ENCODE results near the gene CCL23. TPM values are rescaled to one million over a fixed set of nuclear protein-coding genes. Genes with fewer than 3 reads are reported as not detected.

The CCL23 gene
- total RNA-seq, 1 experiment from 2014 or later: not detected

DNA sequence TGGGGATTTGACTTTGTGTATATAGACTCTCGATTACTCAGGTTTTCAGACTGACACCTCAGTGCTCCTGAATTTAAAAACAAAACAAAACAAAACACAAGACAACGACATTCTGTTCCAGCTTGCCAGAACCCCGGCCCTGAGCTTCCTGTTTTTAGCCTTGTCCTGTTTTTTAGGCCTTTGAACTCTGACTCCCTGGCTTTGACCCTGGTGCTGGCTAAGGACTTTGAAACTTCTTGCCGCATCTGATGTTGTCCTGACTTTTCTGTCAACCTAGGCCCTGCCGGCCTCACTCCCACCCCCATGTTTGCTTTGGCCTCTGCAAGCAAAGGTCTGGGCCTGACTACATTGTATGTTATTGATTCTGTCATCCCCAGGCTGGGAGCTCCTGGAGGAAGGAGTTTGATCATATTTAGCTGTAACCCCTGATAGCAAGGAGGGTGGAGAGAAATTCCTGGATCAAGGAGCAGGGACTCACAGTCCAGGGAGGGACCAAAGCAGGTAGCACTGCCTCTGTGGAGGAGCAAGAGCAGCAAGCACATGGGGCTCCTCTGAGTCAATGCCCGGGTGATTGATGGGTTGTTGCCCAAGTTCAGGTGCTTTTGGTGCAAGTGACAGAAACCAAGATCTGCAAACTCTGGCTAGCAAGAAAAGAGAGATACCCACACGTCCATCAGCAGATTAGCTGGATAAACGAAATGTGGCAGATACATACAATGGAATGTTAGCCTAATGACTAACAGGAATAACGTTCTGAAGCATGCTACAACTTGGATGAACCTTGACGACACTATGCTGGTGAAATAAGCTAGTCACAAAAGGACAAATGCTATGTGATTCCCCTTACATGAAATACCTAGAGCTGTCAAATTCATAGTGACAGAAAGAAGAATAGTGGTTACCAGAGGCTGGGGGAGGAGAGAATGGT is 44.2 kb downstream of the CCL23 start:
- H3K27me3 Mint-ChIP-seq (ENCODE audit: insufficient read depth, unreplicated experiment): no peaks in the 10 kb centered on the region
- H3K4me1 ChIP-seq: peaks cover 55% of the 10 kb centered on the region
- H3K9me3 Mint-ChIP-seq (ENCODE audit: unreplicated experiment): no peaks in the 10 kb centered on the region
- POLR2A ChIA-PET: interaction anchor here (0.7 kb wide), 1 partner anchor 61 kb away, joined by 3 read pairs; no protein-coding TSS in a partner anchor
- no peaks in the 10 kb centered on the region for H3K27me3 ChIP-seq (replicated peaks; ENCODE audit: control insufficient read depth, insufficient read depth, low read length)
- H3K27ac Mint-ChIP-seq (ENCODE audit: unreplicated experiment): peak overlapping the region; percentile 89
- peak; percentile 89 to 91 for DNase-seq
- no peaks in the 10 kb centered on the region for H3K36me3 Mint-ChIP-seq (ENCODE audit: insufficient read depth, unreplicated experiment)
- peaks cover 21% of the 10 kb centered on the region for H3K4me1 Mint-ChIP-seq (ENCODE audit: low read depth, unreplicated experiment)
- H3K9me3 ChIP-seq: no peaks in the 10 kb centered on the region
- no peaks in the 10 kb centered on the region for H3K36me3 ChIP-seq (ENCODE audit: control insufficient read depth, insufficient read depth, low read length)
- CTCF ChIA-PET: interaction anchor here (0.7 to 2.0 kb wide), 5 partner anchors 8 to 561 kb away, joined by 5 to 15 read pairs (median 8); partner anchors contain the start of genes MYO19 and PIGW
- H3K4me3 ChIP-seq (ENCODE audit: low read depth, low read length): no peak overlapping the region
- BruUV-seq (replicated peaks): no TSS peak
- intact Hi-C loops (cut with micrococcal nuclease; ENCODE audit: unreplicated experiment): loop anchor here (5.0 kb wide), 1 partner anchor 514 kb away; the partner anchor contains the start of gene ZNHIT3
- TF ChIP-seq, protein P1, sequence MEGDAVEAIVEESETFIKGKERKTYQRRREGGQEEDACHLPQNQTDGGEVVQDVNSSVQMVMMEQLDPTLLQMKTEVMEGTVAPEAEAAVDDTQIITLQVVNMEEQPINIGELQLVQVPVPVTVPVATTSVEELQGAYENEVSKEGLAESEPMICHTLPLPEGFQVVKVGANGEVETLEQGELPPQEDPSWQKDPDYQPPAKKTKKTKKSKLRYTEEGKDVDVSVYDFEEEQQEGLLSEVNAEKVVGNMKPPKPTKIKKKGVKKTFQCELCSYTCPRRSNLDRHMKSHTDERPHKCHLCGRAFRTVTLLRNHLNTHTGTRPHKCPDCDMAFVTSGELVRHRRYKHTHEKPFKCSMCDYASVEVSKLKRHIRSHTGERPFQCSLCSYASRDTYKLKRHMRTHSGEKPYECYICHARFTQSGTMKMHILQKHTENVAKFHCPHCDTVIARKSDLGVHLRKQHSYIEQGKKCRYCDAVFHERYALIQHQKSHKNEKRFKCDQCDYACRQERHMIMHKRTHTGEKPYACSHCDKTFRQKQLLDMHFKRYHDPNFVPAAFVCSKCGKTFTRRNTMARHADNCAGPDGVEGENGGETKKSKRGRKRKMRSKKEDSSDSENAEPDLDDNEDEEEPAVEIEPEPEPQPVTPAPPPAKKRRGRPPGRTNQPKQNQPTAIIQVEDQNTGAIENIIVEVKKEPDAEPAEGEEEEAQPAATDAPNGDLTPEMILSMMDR (IDR thresholded peaks at IDR 0.05; ENCODE audit: insufficient read depth in 1 of 2, low read depth in 1 of 2, low read length in 1 of 2, severe bottlenecking in 1 of 2, unreplicated experiment in 1 of 2): no peak
- peak overlapping the region; percentile 52 for H3K4me3 Mint-ChIP-seq (ENCODE audit: unreplicated experiment)

GRCh38 chr17:35972945-35973332 is 44.8 kb downstream of the CCL23 start:
- no peaks in the 10 kb centered on the region for H3K9me3 Mint-ChIP-seq (ENCODE audit: unreplicated experiment)
- Histone ChIP-seq H3K9me3 (no peaks in the 10 kb centered on the region), H3K4me1 (peaks cover 54% of the 10 kb centered on the region), H3K4me3 (ENCODE audit: low read depth, low read length) (no peak overlapping the region), H3K36me3 (ENCODE audit: control insufficient read depth, insufficient read depth, low read length) (no peaks in the 10 kb centered on the region), H3K27me3 (replicated peaks; ENCODE audit: control insufficient read depth, insufficient read depth, low read length) (no peaks in the 10 kb centered on the region)
- DNase-seq: peak in 1 of 2 experiments; percentile 41
- CTCF ChIA-PET: interaction anchor here (0.7 to 2.0 kb wide), 5 partner anchors 9 to 561 kb away, joined by 5 to 15 read pairs (median 8); partner anchors contain the start of genes MYO19 and PIGW
- no TSS peak for BruUV-seq (replicated peaks)
- POLR2A ChIA-PET: no interaction called here
- no peaks in the 10 kb centered on the region for H3K27me3 Mint-ChIP-seq (ENCODE audit: insufficient read depth, unreplicated experiment)
- intact Hi-C loops (cut with micrococcal nuclease; ENCODE audit: unreplicated experiment): loop anchor here (5.0 kb wide), 1 partner anchor 514 kb away; the partner anchor contains the start of gene ZNHIT3
- peak overlapping the region; percentile 52 for H3K4me3 Mint-ChIP-seq (ENCODE audit: unreplicated experiment)
- TF ChIP-seq, protein P1 (IDR thresholded peaks at IDR 0.05; ENCODE audit: insufficient read depth in 1 of 2, low read depth in 1 of 2, low read length in 1 of 2, severe bottlenecking in 1 of 2, unreplicated experiment in 1 of 2): no peak
- H3K27ac Mint-ChIP-seq (ENCODE audit: unreplicated experiment): peak overlapping the region; percentile 89
- no peaks in the 10 kb centered on the region for H3K36me3 Mint-ChIP-seq (ENCODE audit: insufficient read depth, unreplicated experiment)
- peaks cover 21% of the 10 kb centered on the region for H3K4me1 Mint-ChIP-seq (ENCODE audit: low read depth, unreplicated experiment)

DNA sequence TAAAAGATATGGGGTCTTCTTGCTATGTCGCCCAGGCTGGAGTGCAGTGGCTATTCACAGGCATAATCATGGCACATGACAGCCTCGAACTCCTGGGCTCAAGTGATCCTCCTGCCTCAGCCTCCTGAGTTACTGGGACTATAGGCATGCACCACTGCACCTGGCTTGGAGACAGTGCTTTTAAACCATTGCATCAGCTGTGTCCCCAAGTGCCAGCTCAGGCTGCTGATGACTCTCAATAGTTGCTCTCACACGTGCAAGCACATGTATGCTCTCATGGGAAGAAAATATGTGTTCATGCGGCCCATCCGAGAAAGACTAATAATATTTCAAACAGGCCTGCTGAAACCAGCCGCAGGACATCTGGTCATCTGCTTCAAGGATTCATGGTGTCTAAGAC is 45.2 kb downstream of the CCL23 start:
- DNase-seq: no peak
- no peaks in the 10 kb centered on the region for H3K27me3 Mint-ChIP-seq (ENCODE audit: insufficient read depth, unreplicated experiment)
- CTCF ChIA-PET: interaction anchor here (2.0 kb wide), 3 partner anchors 100 to 562 kb away, joined by 5 to 15 read pairs (median 9); partner anchors contain the start of genes MYO19 and PIGW
- TF ChIP-seq, protein P1 (IDR thresholded peaks at IDR 0.05; ENCODE audit: insufficient read depth in 1 of 2, low read depth in 1 of 2, low read length in 1 of 2, severe bottlenecking in 1 of 2, unreplicated experiment in 1 of 2): no peak
- no peaks in the 10 kb centered on the region for H3K36me3 ChIP-seq (ENCODE audit: control insufficient read depth, insufficient read depth, low read length)
- intact Hi-C loops (cut with micrococcal nuclease; ENCODE audit: unreplicated experiment): loop anchor here (5.0 kb wide), 1 partner anchor 515 kb away; the partner anchor contains the start of gene ZNHIT3
- peak overlapping the region; percentile 52 for H3K4me3 Mint-ChIP-seq (ENCODE audit: unreplicated experiment)
- H3K36me3 Mint-ChIP-seq (ENCODE audit: insufficient read depth, unreplicated experiment): no peaks in the 10 kb centered on the region
- peaks cover 21% of the 10 kb centered on the region for H3K4me1 Mint-ChIP-seq (ENCODE audit: low read depth, unreplicated experiment)
- BruUV-seq (replicated peaks): no TSS peak
- no peaks in the 10 kb centered on the region for H3K9me3 Mint-ChIP-seq (ENCODE audit: unreplicated experiment)
- peaks cover 54% of the 10 kb centered on the region for H3K4me1 ChIP-seq
- no peaks in the 10 kb centered on the region for H3K9me3 ChIP-seq
- peak overlapping the region; percentile 89 for H3K27ac Mint-ChIP-seq (ENCODE audit: unreplicated experiment)
- POLR2A ChIA-PET: no interaction called here
- no peaks in the 10 kb centered on the region for H3K27me3 ChIP-seq (replicated peaks; ENCODE audit: control insufficient read depth, insufficient read depth, low read length)
- H3K4me3 ChIP-seq (ENCODE audit: low read depth, low read length): no peak overlapping the region
